GM20000 (cell line): Measurements from ENCODE around the gene CD40LG.

ENCODE experiments used
- DNase-seq: peaks from one replicate; pipeline ENCODE4 v3.0.0; 2012; ENCODE audit warnings: low spot score
- CTCF ChIP-seq: IDR thresholded peaks from 2 replicates; pipeline ENCODE4 v1.5.1; 2012; ENCODE audit warnings: mild to moderate bottlenecking, control low read depth; ENCODE audit errors: extremely low read depth, missing control alignments

The CD40LG gene

GRCh38 chrX:136647677-136648360 lies at the start of gene CD40LG:
Gene CD40LG, plus strand, starts transcription at chrX:136648158. Its CDS starts 91 bp downstream, at chrX:136648249.
- no peak for DNase-seq
- no peak for TF ChIP-seq CTCF

GRCh38 chrX:136598631-136599030 lies 49.3 kb upstream of the CD40LG start:
- DNase-seq: no peak
- no peak for TF ChIP-seq CTCF

- no peak for TF ChIP-seq CTCF
- no peak for DNase-seq
These were observed 47.9 kb upstream of the CD40LG start for GRCh38 chrX:136600059-136600458.

GRCh38 chrX:136607236-136607635 lies 40.7 kb upstream of the CD40LG start:
- no peak for DNase-seq
- no peak for TF ChIP-seq CTCF

GRCh38 chrX:136608295-136608933 lies 39.5 kb upstream of the CD40LG start:
- peak; percentile 18 for TF ChIP-seq CTCF
- no peak for DNase-seq

- DNase-seq: peak; percentile 59
- no peak for TF ChIP-seq CTCF
These were observed 30.8 kb upstream of the CD40LG start for GRCh38 chrX:136616987-136617685.

GRCh38 chrX:136619899-136620505 lies 28.0 kb upstream of the CD40LG start:
- DNase-seq: no peak
- no peak for TF ChIP-seq CTCF
